HG02885 (cell line): ENCODE measurements around the gene SHH.
A peak's percentile ranks its signal among the peaks of the same experiment; 100 is the strongest.

ENCODE experiments used
- ATAC-seq: cut with Tn5 transposase; IDR thresholded peaks from one replicate; pipeline ENCODE4 v1.9.1; 2021; ENCODE audit warnings: mild to moderate bottlenecking; ENCODE audit not compliant: unreplicated experiment, poor library complexity

The SHH gene

GRCh38 chr7:155770241-155770640 lies 42.0 kb downstream of the SHH start:
- no peak for ATAC-seq

GRCh38 chr7:155769701-155770100 lies 42.6 kb downstream of the SHH start:
- no peak for ATAC-seq

GRCh38 chr7:155766966-155767916 lies 45.0 kb downstream of the SHH start:
- ATAC-seq: no peak

GRCh38 chr7:155766386-155766785 lies 45.9 kb downstream of the SHH start:
- no peak for ATAC-seq

- ATAC-seq: no peak
Measured at GRCh38 chr7:155765458-155765857, 46.8 kb downstream of the SHH start.

- no peak for ATAC-seq
Measured at GRCh38 chr7:155764438-155764793, 47.8 kb downstream of the SHH start.

GRCh38 chr7:155763691-155764437 lies 48.4 kb downstream of the SHH start:
- peak; percentile 55 for ATAC-seq

GRCh38 chr7:155763122-155763521 lies 49.1 kb downstream of the SHH start:
- no peak for ATAC-seq

GRCh38 chr7:155762655-155763054 lies 49.6 kb downstream of the SHH start:
- no peak for ATAC-seq

GRCh38 chr7:155762036-155762435 lies 50.2 kb downstream of the SHH start:
- ATAC-seq: no peak

- ATAC-seq: no peak
Measured at GRCh38 chr7:155761162-155761561, 51.1 kb downstream of the SHH start.

GRCh38 chr7:155759740-155760430 lies 52.4 kb downstream of the SHH start:
- no peak for ATAC-seq

GRCh38 chr7:155758348-155758747 lies 53.9 kb downstream of the SHH start:
- ATAC-seq: no peak

GRCh38 chr7:155756322-155756721 lies 55.9 kb downstream of the SHH start:
- ATAC-seq: peak; percentile 33

- ATAC-seq: no peak
Measured at GRCh38 chr7:155755026-155755425, 57.2 kb downstream of the SHH start.

GRCh38 chr7:155754165-155754564 lies 58.1 kb downstream of the SHH start:
- no peak for ATAC-seq

- ATAC-seq: peak; percentile 9
Measured at GRCh38 chr7:155753446-155753965, 58.8 kb downstream of the SHH start.

GRCh38 chr7:155752756-155753445 lies 59.4 kb downstream of the SHH start:
- peak; percentile 67 for ATAC-seq

- no peak for ATAC-seq
Measured at GRCh38 chr7:155751409-155751808, 60.9 kb downstream of the SHH start.
